Stromal cell of bone marrow (primary cell): ENCODE measurements around the gene ZNF70.
A peak's percentile ranks its signal among the peaks of the same experiment; 100 is the strongest.

Experiments
- DNase-seq: peaks from one replicate; pipeline ENCODE4 v3.0.0-alpha.2; 2012; ENCODE audit warnings: low read depth

The ZNF70 gene

DNA sequence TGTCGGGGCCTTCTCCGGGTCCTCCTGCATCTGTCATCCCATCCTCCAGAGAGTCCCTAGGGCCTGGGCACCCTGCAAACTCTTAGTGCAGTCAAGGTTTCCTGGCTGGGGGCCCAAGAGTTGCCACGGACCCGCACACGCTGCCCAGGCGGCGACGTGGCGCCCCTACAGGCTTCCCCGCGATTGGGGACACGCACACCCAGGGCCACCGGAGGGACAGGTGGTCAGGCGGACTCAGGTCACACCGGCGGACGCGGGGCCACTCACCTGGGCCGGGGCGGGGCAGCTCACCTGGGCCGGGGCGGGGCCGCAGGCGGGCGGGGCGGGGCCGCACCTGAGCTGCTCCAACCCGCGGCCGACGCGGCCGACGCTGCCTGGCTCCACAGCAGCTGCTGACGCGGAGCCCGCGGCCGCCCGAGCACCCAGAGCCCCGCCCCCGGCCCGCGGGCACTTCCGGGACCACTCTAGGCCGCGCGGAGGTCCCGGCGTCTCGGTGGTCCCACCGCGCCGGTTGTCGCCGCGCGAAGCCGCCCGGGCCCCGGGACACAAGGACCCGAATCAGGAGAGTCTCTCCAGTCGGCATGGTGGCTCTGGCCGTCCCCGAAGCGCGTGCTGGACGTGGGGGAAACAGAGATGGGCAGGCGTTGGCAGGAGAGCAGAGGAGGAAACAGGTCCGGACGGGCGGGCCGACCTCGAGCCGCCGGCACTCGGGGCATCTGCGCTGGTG, at the start of gene ZNF70:
ZNF70 (minus strand) TSS at position 399 of the 727 bp plus-strand sequence. CDS start 5,972 bp downstream, outside the sequence.
- peak; percentile 54 for DNase-seq

DNA sequence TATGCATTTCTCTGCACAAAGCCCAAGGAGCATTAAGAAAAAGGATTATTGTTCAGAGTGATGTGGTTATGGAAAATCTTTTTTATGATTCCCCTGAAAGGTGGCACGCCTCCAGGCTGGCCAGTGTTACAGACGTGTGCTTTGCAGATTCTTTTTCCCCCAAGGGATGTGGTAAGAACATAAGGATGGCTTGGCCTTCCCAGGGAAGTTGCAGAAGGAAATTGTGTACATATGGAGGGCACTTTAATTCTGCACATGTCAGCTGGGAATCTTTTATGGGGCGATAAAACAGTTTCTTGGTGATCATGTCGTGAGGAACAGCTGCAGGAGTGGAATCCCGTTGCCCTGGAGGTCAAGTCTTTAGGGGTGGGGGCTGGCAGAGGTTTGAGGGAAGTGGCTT, 45.5 kb upstream of the ZNF70 start:
- DNase-seq: no peak

DNA sequence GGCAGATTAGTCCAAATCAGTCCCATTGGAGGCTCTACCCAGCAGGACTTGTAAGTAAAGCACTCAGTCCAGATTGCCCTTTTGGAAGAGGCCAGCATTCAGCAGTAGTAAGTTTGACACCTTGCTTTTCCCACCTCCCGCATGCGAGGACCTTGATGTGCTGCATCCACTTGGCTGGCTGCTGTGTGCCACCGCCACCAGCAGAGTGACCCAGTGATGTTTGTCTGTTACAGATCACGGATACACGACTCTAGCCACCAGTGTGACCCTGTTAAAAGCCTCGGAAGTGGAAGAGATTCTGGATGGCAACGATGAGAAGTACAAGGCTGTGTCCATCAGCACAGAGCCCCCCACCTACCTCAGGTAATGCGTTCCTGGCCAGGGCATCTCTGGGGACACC, 42.4 kb upstream of the ZNF70 start:
- no peak for DNase-seq

DNA sequence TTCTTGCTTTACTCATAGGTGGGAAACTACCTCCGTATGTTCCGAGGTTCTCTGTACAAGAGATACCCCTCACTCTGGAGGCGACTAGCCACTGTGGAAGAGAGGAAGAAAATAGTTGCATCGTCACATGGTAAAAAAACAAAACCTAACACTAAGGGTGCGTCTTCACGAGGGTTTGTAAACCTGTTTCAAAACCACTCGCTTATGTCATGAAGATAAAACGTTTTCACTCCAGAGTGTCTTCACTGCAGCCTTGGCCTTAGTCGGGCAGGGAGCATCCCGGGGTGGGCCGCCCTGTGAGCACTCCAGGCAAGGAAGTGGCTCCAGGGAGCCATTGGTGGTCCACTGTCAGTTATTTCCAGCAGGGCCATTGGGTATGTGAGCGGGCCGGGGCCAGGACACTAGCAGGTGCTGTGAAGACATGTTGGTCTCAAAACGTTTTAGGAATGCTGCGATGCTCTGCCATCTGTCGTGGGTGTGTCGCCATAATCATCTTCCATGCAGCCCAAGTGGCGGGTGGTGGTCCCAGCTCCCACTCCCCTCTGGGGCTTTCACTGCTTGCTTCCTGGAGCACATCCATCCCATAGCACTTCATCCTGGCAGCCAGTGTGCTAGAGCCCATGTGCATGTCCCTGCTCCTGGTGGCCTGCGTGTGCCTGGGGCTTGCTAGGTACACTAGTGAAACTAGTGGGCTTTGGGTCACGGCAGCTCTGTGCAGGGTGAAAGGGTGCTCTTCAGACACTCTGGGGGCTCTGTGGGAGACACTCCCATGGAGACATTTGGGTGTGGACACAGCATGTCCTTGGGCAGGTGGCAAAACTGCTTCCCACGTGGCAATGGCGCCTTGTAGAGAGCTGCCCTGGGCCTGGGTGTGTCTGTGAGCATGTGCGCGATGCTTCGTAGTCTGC, 41.1 kb upstream of the ZNF70 start:
- DNase-seq: no peak

DNA sequence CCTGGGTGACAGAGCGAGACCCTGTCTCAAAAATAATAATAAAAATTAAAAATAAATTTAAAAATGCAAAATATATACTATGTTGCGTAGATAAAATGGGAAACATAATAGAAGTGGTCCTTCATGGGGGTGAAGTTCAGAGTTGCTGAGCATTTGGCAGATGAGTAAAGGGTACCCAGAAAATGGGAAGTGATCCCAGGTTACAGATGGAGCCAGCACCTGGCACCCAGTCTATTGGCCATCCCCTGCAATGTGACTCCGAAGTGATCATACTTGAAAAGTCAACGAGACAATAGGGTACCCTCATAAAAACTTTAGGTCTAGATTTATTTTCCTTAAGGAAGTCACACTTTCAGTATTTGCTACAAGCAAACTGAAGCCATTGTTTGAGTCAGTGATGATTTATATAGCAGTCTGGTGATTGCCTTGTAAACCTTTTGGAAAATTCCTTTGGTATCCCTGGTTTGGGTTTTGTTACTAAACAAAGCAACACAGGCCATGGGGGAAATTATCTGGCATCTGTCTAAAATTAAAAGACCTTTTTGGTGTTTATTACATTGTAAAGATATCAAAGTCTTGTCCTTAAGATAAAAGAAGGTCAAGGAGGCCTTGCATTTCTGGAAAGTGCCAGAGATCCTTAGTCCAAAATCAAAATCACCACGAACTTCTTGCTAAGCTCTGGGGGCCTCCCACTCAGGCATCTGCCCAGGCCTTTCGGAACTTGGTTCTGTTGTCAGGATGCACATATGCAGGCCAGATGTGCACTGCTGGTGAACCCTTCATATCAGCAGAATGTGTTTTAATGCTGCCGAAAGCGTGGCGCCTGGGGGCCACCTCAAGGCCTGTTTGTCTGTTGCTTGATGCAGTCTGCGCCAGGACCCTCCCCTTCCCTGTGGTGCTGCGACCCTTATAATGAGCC, 40.2 kb upstream of the ZNF70 start:
- no peak for DNase-seq

DNA sequence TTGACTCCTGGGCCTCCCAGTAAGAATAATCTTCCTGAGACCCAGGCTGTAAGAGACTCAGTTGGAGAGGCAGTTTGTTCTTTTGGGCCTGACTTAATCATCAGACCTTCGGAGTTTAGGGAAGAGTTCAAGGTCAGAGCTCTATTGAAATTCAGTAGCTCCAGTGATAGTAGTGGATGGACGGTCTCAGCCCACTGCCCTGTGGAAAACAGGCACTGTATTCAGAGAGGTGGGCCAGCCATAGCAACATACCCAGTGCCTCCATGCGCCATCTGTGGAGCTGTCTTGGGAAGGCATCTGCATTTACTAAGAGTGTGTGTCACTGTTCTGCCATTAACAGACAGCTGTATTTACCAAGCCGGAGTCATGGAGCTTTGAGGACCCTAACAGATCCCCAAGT, 38.7 kb upstream of the ZNF70 start:
- no peak for DNase-seq

DNA sequence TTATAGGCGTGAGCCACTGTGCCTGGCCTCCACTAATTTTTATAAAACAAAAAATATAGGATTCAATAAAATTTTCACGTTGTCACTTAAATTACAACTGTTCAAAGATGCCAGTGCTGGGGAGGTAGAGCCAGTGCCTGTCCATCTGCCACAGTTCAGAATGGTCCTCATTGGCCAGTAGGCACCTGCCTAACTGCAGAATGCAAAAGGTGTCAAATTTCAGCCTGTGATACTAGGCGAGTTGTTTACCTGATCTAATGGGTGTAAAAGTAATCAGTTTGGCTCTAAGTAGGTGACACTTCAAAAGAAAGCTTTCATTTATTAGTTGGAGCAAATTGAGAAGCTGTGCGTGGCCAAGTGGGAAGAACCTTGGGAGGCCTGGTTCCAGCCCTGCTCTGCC, 38.2 kb upstream of the ZNF70 start:
- no peak for DNase-seq

DNA sequence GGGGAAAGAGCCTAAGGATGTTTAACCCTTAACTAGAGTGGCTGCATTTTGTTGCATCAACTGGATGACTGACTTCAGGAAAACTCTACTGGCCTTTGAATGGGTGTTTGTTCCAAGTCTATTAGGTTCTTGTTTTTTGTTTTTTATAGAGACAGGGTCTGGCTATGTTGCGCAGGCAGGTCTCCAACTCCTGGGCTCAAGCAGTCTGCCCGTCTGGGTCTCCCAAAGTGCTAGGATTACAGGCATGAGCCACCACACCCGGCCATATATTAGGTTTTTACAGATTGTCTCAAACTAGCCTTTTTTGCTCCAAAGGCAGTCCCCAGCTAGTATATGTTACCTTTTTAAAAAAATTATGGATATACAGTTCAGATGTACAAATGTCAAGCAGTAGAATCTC, 37.0 kb upstream of the ZNF70 start:
- DNase-seq: no peak

DNA sequence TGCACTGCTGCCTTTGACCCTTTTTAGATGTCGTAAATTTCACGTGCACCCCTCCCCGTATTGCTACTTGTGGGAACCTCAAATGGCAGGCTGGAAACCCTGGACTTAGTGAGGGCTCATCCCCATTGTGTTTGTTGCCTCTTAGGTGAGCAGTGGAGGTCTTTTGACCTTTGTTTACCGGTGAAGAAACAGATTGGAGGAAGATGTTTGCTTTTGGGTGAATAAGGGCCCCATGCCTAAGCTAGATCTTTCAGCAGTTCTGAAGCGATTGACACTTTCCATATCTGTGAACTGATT, 36.6 kb upstream of the ZNF70 start:
- DNase-seq: no peak

DNA sequence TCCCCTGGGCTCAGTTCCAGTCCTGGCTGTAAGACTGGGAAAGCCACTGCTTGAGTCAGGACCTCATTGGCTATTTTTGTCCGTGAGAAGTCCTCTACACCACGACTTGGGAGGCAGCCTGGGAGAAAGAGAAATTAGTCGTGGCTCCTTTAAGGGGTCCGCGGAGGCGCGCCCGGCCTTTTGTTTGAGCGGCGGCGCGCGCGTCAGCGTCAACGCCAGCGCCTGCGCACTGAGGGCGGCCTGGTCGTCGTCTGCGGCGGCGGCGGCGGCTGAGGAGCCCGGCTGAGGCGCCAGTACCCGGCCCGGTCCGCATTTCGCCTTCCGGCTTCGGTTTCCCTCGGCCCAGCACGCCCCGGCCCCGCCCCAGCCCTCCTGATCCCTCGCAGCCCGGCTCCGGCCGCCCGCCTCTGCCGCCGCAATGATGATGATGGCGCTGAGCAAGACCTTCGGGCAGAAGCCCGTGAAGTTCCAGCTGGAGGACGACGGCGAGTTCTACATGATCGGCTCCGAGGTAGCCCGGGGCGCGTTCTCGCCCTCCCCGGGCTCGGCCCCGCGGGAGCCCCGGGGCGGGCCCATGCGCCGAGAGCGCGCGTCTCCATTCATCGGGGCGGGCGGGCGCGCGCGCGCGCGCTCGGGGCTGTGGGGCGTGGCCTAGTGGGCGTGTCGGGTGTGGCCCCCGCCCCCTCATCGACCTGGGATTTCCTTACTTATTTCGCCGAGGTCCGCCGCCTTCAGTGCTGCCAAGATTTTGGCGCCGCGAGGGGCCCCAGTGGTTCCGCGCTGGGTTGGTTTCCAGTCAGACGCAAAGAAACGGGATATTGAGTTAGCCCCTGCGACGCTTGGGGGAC, 36.1 kb upstream of the ZNF70 start, which contains the start of gene SMARCB1:
SMARCB1 (plus strand) TSS at position 215 of the 848 bp plus-strand sequence; CDS start at position 419, 204 bp downstream.
- peak; percentile 88 for DNase-seq

DNA sequence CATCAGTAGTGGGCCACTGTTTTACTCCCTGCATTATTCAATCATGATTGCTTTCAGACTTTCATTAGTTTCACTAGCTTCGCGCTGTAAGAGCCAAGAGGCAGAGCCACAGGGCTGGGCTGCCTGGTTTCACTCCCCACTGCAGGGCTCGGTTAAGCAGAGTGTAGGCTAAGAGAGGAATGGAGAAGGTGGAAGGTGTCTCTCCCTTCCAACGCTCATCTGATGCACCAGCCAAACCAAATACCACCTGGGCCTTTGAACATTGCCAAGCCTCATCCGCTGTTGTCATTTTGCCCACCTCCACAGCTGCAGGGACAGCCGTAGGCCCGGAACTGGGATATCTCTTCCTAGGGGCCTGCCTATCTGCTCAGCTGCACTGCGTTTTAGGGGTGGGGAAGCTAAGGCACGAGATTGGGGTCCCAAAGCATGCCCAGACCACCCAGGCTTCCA, 35.4 kb upstream of the ZNF70 start:
- DNase-seq: no peak

DNA sequence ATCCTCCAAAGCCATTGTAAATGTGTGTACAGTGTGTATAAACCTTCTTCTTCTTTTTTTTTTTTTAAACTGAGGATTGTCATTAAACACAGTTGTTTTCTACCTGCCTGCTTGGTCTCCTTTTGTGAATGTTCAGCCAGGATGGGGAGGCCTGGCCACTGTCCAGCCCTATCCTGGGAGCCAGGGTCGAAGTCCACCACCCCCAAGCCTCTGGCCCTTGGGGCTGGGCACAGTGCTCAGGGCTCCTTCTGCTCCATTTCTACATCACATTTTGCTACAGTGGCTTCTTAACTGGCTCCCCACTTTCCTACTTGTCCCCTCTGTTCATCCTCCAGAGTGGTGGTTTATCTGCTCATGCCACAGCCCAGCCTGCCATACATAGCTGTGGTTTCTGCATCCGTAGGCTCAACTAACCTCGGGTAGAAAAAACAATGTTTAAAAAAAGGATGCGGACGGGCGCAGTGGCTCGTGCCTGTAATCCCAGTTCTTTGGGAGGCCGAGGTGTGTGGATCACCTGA, 33.4 kb upstream of the ZNF70 start:
- DNase-seq: peak; percentile 25

DNA sequence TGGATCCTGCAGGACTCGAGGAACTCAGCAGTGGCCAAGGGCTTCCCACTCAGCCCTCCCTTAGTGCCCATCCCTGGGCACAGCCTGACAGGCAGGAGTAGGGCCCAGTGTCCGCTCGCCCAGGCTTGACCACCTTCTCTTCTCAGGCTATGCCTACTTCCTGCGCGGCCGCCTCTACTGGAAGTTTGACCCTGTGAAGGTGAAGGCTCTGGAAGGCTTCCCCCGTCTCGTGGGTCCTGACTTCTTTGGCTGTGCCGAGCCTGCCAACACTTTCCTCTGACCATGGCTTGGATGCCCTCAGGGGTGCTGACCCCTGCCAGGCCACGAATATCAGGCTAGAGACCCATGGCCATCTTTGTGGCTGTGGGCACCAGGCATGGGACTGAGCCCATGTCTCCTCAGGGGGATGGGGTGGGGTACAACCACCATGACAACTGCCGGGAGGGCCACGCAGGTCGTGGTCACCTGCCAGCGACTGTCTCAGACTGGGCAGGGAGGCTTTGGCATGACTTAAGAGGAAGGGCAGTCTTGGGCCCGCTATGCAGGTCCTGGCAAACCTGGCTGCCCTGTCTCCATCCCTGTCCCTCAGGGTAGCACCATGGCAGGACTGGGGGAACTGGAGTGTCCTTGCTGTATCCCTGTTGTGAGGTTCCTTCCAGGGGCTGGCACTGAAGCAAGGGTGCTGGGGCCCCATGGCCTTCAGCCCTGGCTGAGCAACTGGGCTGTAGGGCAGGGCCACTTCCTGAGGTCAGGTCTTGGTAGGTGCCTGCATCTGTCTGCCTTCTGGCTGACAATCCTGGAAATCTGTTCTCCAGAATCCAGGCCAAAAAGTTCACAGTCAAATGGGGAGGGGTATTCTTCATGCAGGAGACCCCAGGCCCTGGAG, 32.6 kb upstream of the ZNF70 start:
- DNase-seq: no peak

DNA sequence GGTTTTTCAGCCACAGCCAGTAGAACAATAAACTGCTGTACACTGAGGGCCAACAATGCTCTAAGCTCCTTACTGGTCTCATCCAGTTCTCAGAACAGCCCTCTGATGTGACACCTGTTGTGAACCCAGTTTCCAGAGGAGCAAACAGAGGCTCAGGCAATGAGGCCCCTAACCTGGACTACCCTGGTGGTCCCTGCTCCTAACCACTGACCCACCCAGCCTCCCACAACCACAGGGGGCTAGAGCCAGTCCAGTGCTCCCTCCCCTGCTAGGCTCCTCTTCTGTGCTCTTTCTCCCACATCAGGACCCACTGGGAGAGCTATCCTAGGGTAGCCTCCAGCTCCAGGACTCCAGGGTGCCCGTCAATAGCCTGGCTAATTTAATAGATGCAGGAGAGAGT, 31.8 kb upstream of the ZNF70 start:
- DNase-seq: no peak

DNA sequence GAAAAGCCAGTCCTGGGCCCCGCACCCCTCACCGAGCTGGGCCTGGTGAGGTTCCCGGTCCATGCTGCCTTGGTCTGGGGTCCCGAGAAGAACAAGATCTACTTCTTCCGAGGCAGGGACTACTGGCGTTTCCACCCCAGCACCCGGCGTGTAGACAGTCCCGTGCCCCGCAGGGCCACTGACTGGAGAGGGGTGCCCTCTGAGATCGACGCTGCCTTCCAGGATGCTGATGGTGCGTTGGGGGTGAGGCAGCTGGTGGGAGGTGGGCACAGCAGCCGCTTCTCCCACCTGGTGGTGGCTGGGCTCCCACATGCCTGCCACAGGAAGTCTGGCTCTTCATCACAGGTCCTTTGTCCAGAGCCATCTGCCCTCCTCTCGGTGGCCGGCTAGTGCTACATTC, 31.3 kb upstream of the ZNF70 start:
- no peak for DNase-seq

DNA sequence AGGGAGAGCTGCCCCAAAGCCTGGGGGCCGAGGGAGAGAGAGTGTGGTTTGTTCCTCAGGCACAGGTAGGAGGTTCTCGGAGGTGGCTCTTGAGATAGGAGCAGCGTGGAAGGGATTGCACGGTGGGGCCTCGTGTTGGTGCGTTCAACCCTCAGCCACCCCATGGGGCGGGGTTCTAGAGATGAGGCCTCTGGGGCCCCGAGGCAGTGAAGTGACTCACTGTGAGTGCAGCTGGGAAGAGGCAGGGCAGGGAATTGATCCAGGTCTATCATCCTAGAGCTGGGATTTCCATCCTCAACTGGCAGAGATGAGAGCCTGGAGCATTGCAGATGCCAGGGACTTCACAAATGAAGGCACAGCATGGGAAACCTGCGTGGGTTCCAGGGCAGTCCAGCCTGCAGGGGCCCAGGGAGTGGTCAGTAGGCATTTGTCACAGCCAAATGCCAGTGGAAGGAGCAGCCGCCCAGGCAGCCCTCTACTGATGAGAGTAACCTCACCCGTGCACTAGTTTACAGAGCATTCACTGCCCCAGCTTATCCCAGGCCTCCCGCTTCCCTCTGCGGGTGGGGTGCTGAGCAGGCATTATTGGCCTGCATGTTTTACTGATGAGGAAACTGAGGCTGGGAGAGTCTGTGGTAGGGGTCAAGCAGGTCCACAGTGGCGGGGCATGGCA, 30.7 kb upstream of the ZNF70 start:
- peak; percentile 71 for DNase-seq

DNA sequence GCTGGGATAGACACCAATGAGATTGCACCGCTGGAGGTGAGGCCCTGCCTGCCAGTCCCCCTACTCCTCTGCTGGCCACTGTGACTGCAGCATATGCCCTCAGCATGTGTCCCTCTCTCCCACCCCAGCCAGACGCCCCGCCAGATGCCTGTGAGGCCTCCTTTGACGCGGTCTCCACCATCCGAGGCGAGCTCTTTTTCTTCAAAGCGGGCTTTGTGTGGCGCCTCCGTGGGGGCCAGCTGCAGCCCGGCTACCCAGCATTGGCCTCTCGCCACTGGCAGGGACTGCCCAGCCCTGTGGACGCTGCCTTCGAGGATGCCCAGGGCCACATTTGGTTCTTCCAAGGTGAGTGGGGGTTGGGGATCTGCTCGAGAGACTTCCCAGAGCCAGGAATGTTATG, 30.2 kb upstream of the ZNF70 start:
- no peak for DNase-seq

DNA sequence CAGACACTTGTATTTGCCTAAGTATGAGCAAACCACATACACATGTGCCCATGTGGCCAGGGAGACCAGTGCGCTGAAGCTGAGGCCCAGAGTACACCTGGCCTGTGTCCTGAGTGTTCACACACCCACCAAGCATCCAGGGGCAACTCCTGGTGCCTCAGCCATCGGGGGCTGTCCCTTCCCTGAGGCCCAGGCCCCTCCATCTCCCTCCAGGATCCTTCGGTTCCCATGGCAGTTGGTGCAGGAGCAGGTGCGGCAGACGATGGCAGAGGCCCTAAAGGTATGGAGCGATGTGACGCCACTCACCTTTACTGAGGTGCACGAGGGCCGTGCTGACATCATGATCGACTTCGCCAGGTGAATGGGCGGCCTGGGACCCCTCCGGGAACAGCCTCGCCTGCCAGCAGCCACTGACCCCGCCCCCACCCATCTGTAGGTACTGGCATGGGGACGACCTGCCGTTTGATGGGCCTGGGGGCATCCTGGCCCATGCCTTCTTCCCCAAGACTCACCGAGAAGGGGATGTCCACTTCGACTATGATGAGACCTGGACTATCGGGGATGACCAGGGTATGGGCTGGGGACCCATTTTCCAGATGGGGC, 29.3 kb upstream of the ZNF70 start:
- DNase-seq: no peak

DNA sequence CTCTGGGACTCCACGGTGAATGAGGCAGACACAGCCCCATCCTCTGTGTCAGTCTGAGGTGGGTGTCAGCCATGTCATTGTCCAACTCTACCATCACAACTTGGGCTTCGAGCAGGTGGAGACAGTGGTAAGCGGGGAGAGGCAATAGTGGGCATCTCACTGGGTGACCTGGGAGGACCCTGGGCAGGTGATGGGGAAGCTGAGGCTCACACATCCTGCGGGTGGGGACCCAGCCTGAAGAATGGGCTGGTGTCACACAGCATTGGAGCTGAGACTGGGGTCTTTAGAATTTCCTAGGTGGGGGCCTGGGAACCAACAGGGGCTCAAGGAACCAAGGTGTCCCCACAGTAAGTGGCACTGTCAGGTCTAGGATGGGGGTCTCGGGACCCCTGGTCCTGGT, 28.8 kb upstream of the ZNF70 start:
- DNase-seq: no peak
